GM18526 (cell line): Measurements from ENCODE around the gene RIPK4.

Experiments
- POLR2A ChIP-seq: IDR thresholded peaks from 3 replicates; pipeline ENCODE4 v1.6.1; 2011; ENCODE audit not compliant: insufficient read length; ENCODE audit errors: extremely low read depth

The RIPK4 gene

DNA sequence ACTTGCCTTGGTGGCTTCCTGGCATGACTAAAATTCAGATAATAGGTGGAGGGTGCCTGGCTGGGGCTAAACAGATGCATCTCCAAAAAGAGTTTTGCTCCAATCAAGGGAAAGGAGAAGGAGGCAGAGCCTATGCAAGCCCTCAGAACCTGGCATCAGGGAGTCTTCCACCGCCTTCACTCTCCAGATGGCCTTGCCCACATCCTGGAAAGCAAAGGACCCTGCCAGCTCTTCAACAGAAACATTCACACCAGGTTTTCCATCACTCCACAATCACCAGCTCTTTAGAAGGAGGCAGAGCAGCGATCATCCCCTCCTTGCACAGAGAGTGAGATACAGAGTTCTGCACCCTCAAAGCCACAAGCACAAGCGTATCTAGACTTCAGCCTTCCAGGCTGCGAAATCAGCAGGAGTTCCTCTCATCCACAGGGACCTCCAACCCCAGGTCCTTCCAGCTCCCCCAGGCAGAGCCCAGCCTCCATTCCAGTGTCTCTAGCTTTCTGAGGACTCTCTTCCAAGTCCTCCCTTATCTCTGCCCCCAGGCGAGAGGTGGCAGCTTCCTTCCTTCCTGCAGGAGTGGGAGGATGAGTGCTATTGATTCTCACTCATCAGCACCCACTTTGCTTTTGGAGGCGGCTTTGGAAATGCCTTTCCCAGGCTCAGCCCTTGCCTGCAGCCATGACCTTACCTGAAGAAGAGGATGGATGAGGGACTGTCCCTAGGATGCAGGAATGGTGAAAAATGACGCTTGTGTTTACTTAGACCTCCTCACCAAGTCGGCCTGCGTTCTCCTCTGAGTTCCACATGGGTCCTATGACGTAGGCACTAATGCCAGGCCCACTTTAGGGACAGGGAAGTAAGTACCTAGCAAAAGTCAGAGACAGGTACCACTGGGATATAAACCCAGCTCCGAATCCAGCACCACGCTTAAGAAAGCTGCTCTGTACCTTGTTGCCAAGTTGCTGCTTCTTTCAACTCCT is 75.4 kb downstream of the RIPK4 start:
- no peak for TF ChIP-seq POLR2A
